H1 (cell line): ENCODE measurements around the gene CENPP. TPM values are rescaled to one million over a fixed set of nuclear protein-coding genes. Genes with fewer than 3 reads are reported as not detected.

ENCODE experiments used
- CTCF ChIA-PET: fragments of 300-600 bp; sonication (Branson Sonifier 250); formaldehyde crosslinking; loops from one replicate; lab custom pipeline; 2021; ENCODE audit not compliant: partially characterized antibody; lab: Charles Lee
- POLR2A ChIA-PET: fragments of 300-600 bp; sonication (Branson Sonifier 250); formaldehyde crosslinking; loops from one replicate; lab custom pipeline; 2021; ENCODE audit warnings: inconsistent platforms; ENCODE audit not compliant: partially characterized antibody; lab: Charles Lee
- DNase-seq, 2 experiments: peaks; one replicate each; pipeline versions ENCODE4 v3.0.0 to v3.0.0-alpha.2; 2010 to 2022; ENCODE audit warnings: low spot score in 2 of 2, low read depth in 1 of 2, mixed read lengths in 1 of 2
- FAIRE-seq: peaks from 2 replicates; lab custom pipeline; 2011; peaks lifted over from hg19 to GRCh38; lab: Jason Lieb, UNC
- H2AFZ ChIP-seq: 2 replicates; pipeline ENCODE4 v1.8.1; 2012; ENCODE audit warnings: low read length, inconsistent platforms
- H2AK5ac ChIP-seq: 2 replicates; pipeline ENCODE4 v1.6.1; 2013; ENCODE audit warnings: low read depth, low read length
- H2BK120ac ChIP-seq: replicated peaks from 2 replicates; pipeline ENCODE3; 2013; ENCODE audit warnings: low read depth, low read length, inconsistent platforms
- H2BK12ac ChIP-seq: 2 replicates; pipeline ENCODE4 v1.6.1; 2013; ENCODE audit warnings: low read depth, low read length
- H2BK15ac ChIP-seq: 2 replicates; pipeline ENCODE4 v1.6.1; 2013; ENCODE audit warnings: low read length
- H2BK20ac ChIP-seq: 2 replicates; pipeline ENCODE4 v1.6.1; 2013; ENCODE audit warnings: low read length
- H2BK5ac ChIP-seq: 2 replicates; pipeline ENCODE4 v1.6.1; 2013; ENCODE audit warnings: low read depth, low read length
- H3K14ac ChIP-seq: 2 replicates; pipeline ENCODE4 v1.6.1; 2013; ENCODE audit warnings: inconsistent platforms; ENCODE audit not compliant: insufficient read length
- H3K18ac ChIP-seq: 2 replicates; pipeline ENCODE4 v1.6.1; 2013; ENCODE audit warnings: low read length; ENCODE audit errors: extremely low read depth
- H3K23ac ChIP-seq: 2 replicates; pipeline ENCODE4 v1.6.1; 2013; ENCODE audit warnings: inconsistent platforms; ENCODE audit not compliant: insufficient read length
- H3K23me2 ChIP-seq: 2 replicates; pipeline ENCODE4 v1.6.1; 2013; ENCODE audit warnings: low read depth, low read length
- H3K27ac ChIP-seq: 2 replicates; pipeline ENCODE4 v1.6.1; 2011; ENCODE audit warnings: low read depth, low read length, inconsistent platforms
- H3K27me3 ChIP-seq, 4 experiments: replicated peaks in 1 of 4; 1 replicate in 1 of 4; 2 replicates in 3 of 4; pipeline versions ENCODE4 v1.6.1 to v1.8.1; 2011 to 2013; ENCODE audit warnings: low read length in 3 of 4, mild to moderate bottlenecking in 3 of 4, inconsistent platforms in 2 of 4, mixed read lengths in 2 of 4, moderate library complexity in 1 of 4; ENCODE audit not compliant: control insufficient read depth in 3 of 4, insufficient read depth in 3 of 4; ENCODE audit errors: extremely low read depth in 1 of 4
- H3K36me3 ChIP-seq, 4 experiments: 2 replicates each; pipeline versions ENCODE4 v1.6.1 to v1.8.1; 2011 to 2013; ENCODE audit warnings: mild to moderate bottlenecking in 4 of 4, low read length in 3 of 4, moderate library complexity in 2 of 4, control low read depth in 1 of 4, inconsistent platforms in 1 of 4; ENCODE audit not compliant: insufficient read depth in 4 of 4, control insufficient read depth in 2 of 4
- H3K4ac ChIP-seq: replicated peaks from 2 replicates; pipeline ENCODE3; 2013; ENCODE audit warnings: low read length, low read depth, mixed read lengths, inconsistent platforms; ENCODE audit not compliant: insufficient read length
- H3K4me1 ChIP-seq, 4 experiments: replicated peaks in 1 of 4; 1 replicate in 1 of 4; 2 replicates in 3 of 4; pipeline versions ENCODE4 v1.6.1 to v1.8.1; 2011 to 2013; ENCODE audit warnings: low read length in 3 of 4, inconsistent platforms in 2 of 4, mixed read lengths in 1 of 4; ENCODE audit not compliant: insufficient read depth in 4 of 4, control insufficient read depth in 3 of 4
- H3K4me2 ChIP-seq, 2 experiments: 2 replicates each; pipeline versions ENCODE4 v1.6.1 to v1.8.1; 2011 to 2013; ENCODE audit warnings: low read depth in 2 of 2, low read length in 2 of 2, control low read depth in 1 of 2, inconsistent platforms in 1 of 2, mild to moderate bottlenecking in 1 of 2; ENCODE audit not compliant: insufficient read depth in 1 of 2
- H3K4me3 ChIP-seq, 4 experiments: fragments of 200-600, 300-600 bp in 1 of 4; sonication (generic), shearing (Covaris generic), sonication (Bioruptor Twin) in 1 of 4; 2 replicates each; pipeline versions ENCODE4 v1.5.1 to v1.8.1; 2011 to 2016; ENCODE audit warnings: low read length in 4 of 4, low read depth in 3 of 4, control low read depth in 2 of 4, inconsistent platforms in 2 of 4, mild to moderate bottlenecking in 2 of 4, mixed read lengths in 1 of 4, moderate library complexity in 1 of 4; ENCODE audit not compliant: insufficient read depth in 2 of 4; ENCODE audit errors: extremely low read depth in 1 of 4
- H3K56ac ChIP-seq: replicated peaks from 2 replicates; pipeline ENCODE3; 2013; ENCODE audit warnings: low read depth, mild to moderate bottlenecking, mixed read lengths, low read length, inconsistent platforms; ENCODE audit not compliant: insufficient read length
- H3K79me1 ChIP-seq: 2 replicates; pipeline ENCODE4 v1.6.1; 2013; ENCODE audit warnings: low read depth, low read length, control low read depth
- H3K79me2 ChIP-seq, 2 experiments: 2 replicates each; pipeline versions ENCODE4 v1.6.1 to v1.8.1; 2012 to 2013; ENCODE audit warnings: low read length in 2 of 2, mild to moderate bottlenecking in 2 of 2, inconsistent platforms in 1 of 2; ENCODE audit not compliant: insufficient read depth in 2 of 2, control insufficient read depth in 1 of 2
- H3K9ac ChIP-seq, 4 experiments: replicated peaks in 1 of 4; 1 replicate in 1 of 4; 2 replicates in 3 of 4; pipeline versions ENCODE4 v1.6.1 to v1.8.1; 2011 to 2013; ENCODE audit warnings: low read depth in 3 of 4, low read length in 3 of 4, control low read depth in 2 of 4, mild to moderate bottlenecking in 2 of 4, moderate library complexity in 2 of 4, inconsistent platforms in 1 of 4; ENCODE audit errors: extremely low read depth in 1 of 4
- H3K9me3 ChIP-seq, 2 experiments: 2 replicates each; pipeline versions ENCODE4 v1.6.1 to v1.8.1; 2012 to 2013; ENCODE audit warnings: mild to moderate bottlenecking in 2 of 2, moderate library complexity in 2 of 2, control low read depth in 1 of 2, inconsistent platforms in 1 of 2, low read depth in 1 of 2, low read length in 1 of 2, mixed read lengths in 1 of 2; ENCODE audit not compliant: insufficient read depth in 2 of 2
- H4K20me1 ChIP-seq, 2 experiments: replicated peaks in 1 of 2; 2 replicates each; pipeline versions ENCODE3 to v1.8.1; 2011 to 2013; ENCODE audit warnings: inconsistent platforms in 2 of 2, low read length in 2 of 2, mild to moderate bottlenecking in 1 of 2; ENCODE audit not compliant: insufficient read depth in 2 of 2, control insufficient read depth in 1 of 2
- H4K5ac ChIP-seq: 2 replicates; pipeline ENCODE4 v1.6.1; 2013; ENCODE audit warnings: low read length, low read depth, mixed read lengths, inconsistent platforms; ENCODE audit not compliant: insufficient read length
- H4K8ac ChIP-seq: 2 replicates; pipeline ENCODE4 v1.8.0; 2013; ENCODE audit warnings: mild to moderate bottlenecking, moderate library complexity, low read length, inconsistent platforms; ENCODE audit not compliant: insufficient read depth; ENCODE audit errors: extremely low read depth
- H4K91ac ChIP-seq: replicated peaks from 2 replicates; pipeline ENCODE3; 2013; ENCODE audit warnings: low read length, mixed read lengths, inconsistent platforms; ENCODE audit not compliant: insufficient read length
- KDM4A ChIP-seq: IDR thresholded peaks from one replicate; pipeline ENCODE4 v1.7.1; 2012; ENCODE audit warnings: low read depth, mild to moderate bottlenecking, moderate library complexity, low read length, inconsistent platforms; ENCODE audit not compliant: severe bottlenecking
- RBBP5 ChIP-seq: IDR thresholded peaks from 2 replicates; pipeline ENCODE4 v1.7.1; 2012; ENCODE audit warnings: low read depth, mild to moderate bottlenecking, inconsistent platforms, low read length, moderate library complexity, borderline replicate concordance
- RFX5 ChIP-seq: IDR thresholded peaks from 2 replicates; pipeline ENCODE4 v1.6.1; 2011; ENCODE audit warnings: low read depth, low read length, improper control_type of control experiment, borderline replicate concordance
- TEAD4 ChIP-seq: IDR thresholded peaks from 2 replicates; pipeline ENCODE4 v1.6.1; 2012; ENCODE audit warnings: low read depth, low read length, inconsistent platforms, mixed read lengths
- WGBS, 2 experiments: shearing (Covaris generic) in 1 of 2; methylation state at CpG; one replicate each; pipeline versions ENCODE4 v1.1.6 to v1.1.7; 2013 to 2015; ENCODE audit warnings: low lambda C conversion rate in 2 of 2, mixed read lengths in 2 of 2, inconsistent platforms in 1 of 2, low coverage in 1 of 2, missing lambda C conversion rate in 1 of 2; ENCODE audit not compliant: insufficient replicate concordance in 2 of 2, insufficient coverage in 1 of 2, insufficient read length in 1 of 2; ENCODE audit errors: extremely low coverage in 1 of 2, missing lambda C conversion rate in 1 of 2; 5-methylcytosine and 5-hydroxymethylcytosine counted together
- polyA plus RNA-seq, 7 experiments: library from polyadenylated mRNA; depleted of rRNA in 3 of 7; stranded (reverse) in 5 of 7; unstranded in 2 of 7; fragments of >200 nt in 5 of 7; fragments of 200-250 nt in 2 of 7; gene quantifications; 1 replicate in 5 of 7; 2 replicates in 1 of 7; 4 replicates in 1 of 7; pipeline versions ENCODE4 v1.2.1 to v1.2.3, GENCODE V29; 2011 to 2013; ENCODE audit warnings: missing spikeins in 2 of 7, mixed read lengths in 2 of 7
- total RNA-seq: library from RNA; stranded (reverse); fragmentation: NEBNext Ultra II Directional; extraction: Animal tissue kit (Norgen Biotek cat#: 25700); gene quantifications from 2 replicates; pipeline ENCODE4 v1.2.1, GENCODE V29; 2021

CENPP gene
- total and polyA plus RNA-seq, 2 of the 8 experiments (the other 6 are each of a cell fraction or from before 2014, with no cell fraction given), result 2.7 to 10.8 TPM

DNA sequence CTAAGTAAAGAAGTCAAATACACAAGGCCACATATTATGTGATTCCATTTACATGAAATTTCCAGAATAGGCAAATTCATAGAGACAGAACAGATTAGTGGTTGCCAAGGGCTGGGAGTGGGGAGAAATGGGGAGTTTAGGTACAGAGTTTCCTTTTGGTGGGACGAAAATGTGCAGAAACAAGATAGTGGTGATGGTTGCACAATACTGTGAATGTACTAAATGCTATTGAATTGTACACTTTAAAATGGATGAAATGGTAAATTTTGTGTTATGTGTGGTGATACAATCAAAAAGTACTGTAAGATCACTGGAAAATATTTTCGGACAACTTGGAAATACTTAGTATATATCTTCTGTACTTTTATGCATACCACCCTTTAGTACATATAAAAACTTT lies 195.1 kb downstream of the CENPP start:
- H4K91ac ChIP-seq, result no peak overlapping the region
- H3K56ac ChIP-seq, result no peak overlapping the region
- H3K23me2 ChIP-seq, result no peaks in the 10 kb centered on the region
- H3K14ac ChIP-seq, result no peak overlapping the region
- H2AFZ ChIP-seq, result no peak overlapping the region
- H3K9me3 ChIP-seq, result no peaks in the 10 kb centered on the region
- H3K27ac ChIP-seq, result no peak overlapping the region
- no peak overlapping the region for H3K18ac ChIP-seq
- no peak overlapping the region for H2BK5ac ChIP-seq
- H2BK120ac ChIP-seq, result no peak overlapping the region
- H3K4me3 ChIP-seq, result no peak overlapping the region
- no peaks in the 10 kb centered on the region for H3K36me3 ChIP-seq
- H2BK12ac ChIP-seq, result no peak overlapping the region
- H3K9ac ChIP-seq, result no peak overlapping the region
- no peak for TF ChIP-seq TEAD4
- TF ChIP-seq RBBP5, result no peak
- TF ChIP-seq KDM4A, result no peak
- TF ChIP-seq RFX5, result no peak
- ChIA-PET CTCF (no interaction called here), POLR2A (no interaction called here)
- no peak overlapping the region for H4K8ac ChIP-seq
- no peak overlapping the region for H3K4ac ChIP-seq
- H4K20me1 ChIP-seq, result no peaks in the 10 kb centered on the region
- no peak overlapping the region for H4K5ac ChIP-seq
- no peak overlapping the region for H2AK5ac ChIP-seq
- H3K27me3 ChIP-seq, result no peaks in the 10 kb centered on the region
- no peak overlapping the region for H3K4me2 ChIP-seq
- H2BK20ac ChIP-seq, result no peak overlapping the region
- no peaks in the 10 kb centered on the region for H3K79me1 ChIP-seq
- H3K23ac ChIP-seq, result no peak overlapping the region
- 91% methylated on average over 2 of the region's 2 CpGs; no CpG with 5 or more reads in 1 of the 2 experiments for WGBS, 2 experiments
- no peak overlapping the region for H2BK15ac ChIP-seq
- H3K79me2 ChIP-seq, result no peaks in the 10 kb centered on the region
- no peaks in the 10 kb centered on the region for H3K4me1 ChIP-seq
- no peak for DNase-seq
- no peak for FAIRE-seq
